CD4-positive, alpha-beta T cell (primary cell): ENCODE data around the gene ATP5PF. TPM values are rescaled to one million over a fixed set of nuclear protein-coding genes. Genes with fewer than 3 reads are reported as not detected.

Source experiments
- ATAC-seq: fragments of 200-7000 bp; cut with Tn5 transposase; one replicate; pipeline ENCODE4 v1.10.0; 2022; ENCODE audit warnings: mild to moderate bottlenecking; ENCODE audit not compliant: poor library complexity
- CTCF ChIA-PET: fragments of 350-600 bp; sonication (Branson Sonifier 250); formaldehyde crosslinking; loops from one replicate; lab custom pipeline; 2021; ENCODE audit warnings: antibody characterized with exemption, inconsistent platforms; lab: Charles Lee
- POLR2A ChIA-PET: fragments of 350-600 bp; sonication (Branson Sonifier 250); formaldehyde crosslinking; loops from one replicate; lab custom pipeline; 2021; ENCODE audit warnings: antibody characterized with exemption, inconsistent platforms; lab: Charles Lee
- DNase-seq, 14 experiments: peaks; one replicate each; pipeline ENCODE4 v3.0.0-alpha.2; 2013 to 2020; ENCODE audit warnings: mixed read lengths in 2 of 14
- H3K27ac ChIP-seq, 2 donors: one replicate each; pipeline versions ENCODE4 v1.5.1 to v1.7.0; 2013; ENCODE audit warnings: low read length in 2 of 2, low read depth in 1 of 2, mild to moderate bottlenecking in 1 of 2
- H3K27me3 ChIP-seq, 2 experiments: 1 replicate in 1 of 2; 2 replicates in 1 of 2; pipeline versions ENCODE4 v1.6.1 to v1.7.0; 2013; ENCODE audit warnings: low read length in 2 of 2, control low read depth in 1 of 2, mild to moderate bottlenecking in 1 of 2, moderate library complexity in 1 of 2; ENCODE audit not compliant: insufficient read depth in 2 of 2, control insufficient read depth in 1 of 2
- H3K36me3 ChIP-seq: one replicate; pipeline ENCODE4 v1.6.1; 2013; ENCODE audit warnings: low read length, control low read depth; ENCODE audit not compliant: insufficient read depth
- H3K4me1 ChIP-seq: one replicate; pipeline ENCODE4 v1.6.1; 2013; ENCODE audit warnings: low read length, control low read depth; ENCODE audit not compliant: insufficient read depth
- H3K4me3 ChIP-seq: one replicate; pipeline ENCODE4 v1.5.1; 2013; ENCODE audit warnings: mild to moderate bottlenecking, low read length, moderate library complexity
- H3K9me3 ChIP-seq, 2 experiments: 1 replicate in 1 of 2; 2 replicates in 1 of 2; pipeline versions ENCODE4 v1.6.1 to v1.7.0; 2013; ENCODE audit warnings: low read length in 2 of 2, mild to moderate bottlenecking in 2 of 2, control low read depth in 1 of 2, moderate library complexity in 1 of 2; ENCODE audit not compliant: control insufficient read depth in 1 of 2, insufficient read depth in 1 of 2
- H3K27ac Mint-ChIP-seq: one replicate; pipeline ENCODE4 v1.8.0; 2020; ENCODE audit warnings: mixed read lengths
- H3K27me3 Mint-ChIP-seq: one replicate; pipeline ENCODE4 v1.8.0; 2021; ENCODE audit warnings: mixed read lengths
- H3K36me3 Mint-ChIP-seq: one replicate; pipeline ENCODE4 v1.8.0; 2021; ENCODE audit warnings: low read depth, mixed read lengths
- H3K4me1 Mint-ChIP-seq: one replicate; pipeline ENCODE4 v1.8.0; 2021; ENCODE audit warnings: low read depth, mixed read lengths
- H3K4me3 Mint-ChIP-seq: one replicate; pipeline ENCODE4 v1.8.0; 2020; ENCODE audit warnings: mild to moderate bottlenecking, mixed read lengths
- H3K9me3 Mint-ChIP-seq: one replicate; pipeline ENCODE4 v1.8.0; 2020; ENCODE audit warnings: mixed read lengths
- intact Hi-C, 2 experiments: fragments of 100-400 bp; cut with DNase I in 1 of 2; cut with micrococcal nuclease in 1 of 2; formaldehyde crosslinking; loops; one replicate each; pipeline versions ENCODE4 v1.15.1 to v1.9.0; 2023 to 2025; cut with DNase I, micrococcal nuclease
- total RNA-seq, 174 experiments: library from RNA in 2 of 174; stranded (reverse) in 2 of 174; gene quantifications; one replicate each; pipeline ENCODE4 v1.2.3 and lab custom pipeline; 2021 to 2026
- TF ChIP-seq, protein P1 (sequence below): fragments of 200-600 bp; IDR thresholded peaks from one replicate; pipeline ENCODE4 v1.8.0; 2022; ENCODE audit warnings: antibody characterized with exemption, mild to moderate bottlenecking

Gene ATP5PF
- total RNA-seq, 2 experiments from 2014 or later = 26.7 to 30.3 TPM

DNA sequence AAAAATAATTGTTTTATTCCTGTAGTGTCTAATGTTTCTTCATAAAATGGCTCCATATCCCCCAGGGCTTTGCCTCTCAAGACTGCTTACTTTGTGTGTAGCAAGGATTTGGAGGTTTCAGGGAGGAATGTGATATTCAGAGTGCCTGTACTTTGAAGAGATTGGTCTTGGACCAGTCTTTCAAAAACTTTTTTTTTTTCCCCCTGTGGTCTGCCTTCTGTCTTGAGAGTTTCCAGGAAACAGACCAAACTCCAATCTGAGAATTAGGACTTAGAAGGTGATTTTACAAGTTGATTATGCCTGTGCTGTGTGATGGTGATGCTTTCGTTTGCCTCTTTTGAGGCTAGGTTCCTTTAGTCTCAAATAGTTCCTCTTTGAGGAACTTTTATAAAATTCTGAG, 26.0 kb upstream of the ATP5PF start:
- no peaks in the 10 kb centered on the region for H3K27me3 Mint-ChIP-seq
- no peaks in the 10 kb centered on the region for H3K9me3 Mint-ChIP-seq

DNA sequence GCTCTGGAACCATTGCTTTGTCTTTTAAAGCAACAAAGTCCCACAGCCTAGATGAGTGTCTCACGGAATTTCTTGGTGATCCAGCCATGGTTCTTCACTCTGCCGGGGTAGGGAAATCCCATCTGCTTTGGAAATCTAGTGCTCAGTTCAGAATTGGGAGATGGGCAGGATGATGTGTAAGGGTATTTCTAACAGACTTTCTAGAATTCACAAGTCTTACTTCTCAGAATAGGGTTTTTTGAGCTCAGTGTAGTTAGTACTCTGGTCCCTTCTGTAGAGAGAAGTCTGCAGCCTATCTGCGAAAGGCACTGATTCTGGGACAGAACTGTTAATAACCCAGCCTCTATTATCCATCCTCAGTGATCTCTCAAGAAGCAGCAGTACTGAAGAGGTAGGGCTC, 25.4 kb upstream of the ATP5PF start:
- DNase-seq (no peak), ATAC-seq (no peak)
- no peak overlapping the region for H3K27ac Mint-ChIP-seq

More for the DNA sequence above, 26.0 kb upstream of the ATP5PF start:
- Mint-ChIP-seq H3K4me1 (peaks cover 10% of the 10 kb centered on the region), H3K27ac (no peak overlapping the region), H3K36me3 (peaks cover 96% of the 10 kb centered on the region), H3K4me3 (no peak overlapping the region)
- Histone ChIP-seq H3K36me3 (peaks cover 86% of the 10 kb centered on the region), H3K27me3 (no peaks in the 10 kb centered on the region), H3K4me1 (no peaks in the 10 kb centered on the region), H3K4me3 (no peak overlapping the region), H3K9me3 (no peaks in the 10 kb centered on the region), H3K27ac (no peak overlapping the region)
- POLR2A ChIA-PET = no interaction called here
- no peak for ATAC-seq
- CTCF ChIA-PET = no interaction called here
- no peak for DNase-seq
- TF ChIP-seq, protein P1, sequence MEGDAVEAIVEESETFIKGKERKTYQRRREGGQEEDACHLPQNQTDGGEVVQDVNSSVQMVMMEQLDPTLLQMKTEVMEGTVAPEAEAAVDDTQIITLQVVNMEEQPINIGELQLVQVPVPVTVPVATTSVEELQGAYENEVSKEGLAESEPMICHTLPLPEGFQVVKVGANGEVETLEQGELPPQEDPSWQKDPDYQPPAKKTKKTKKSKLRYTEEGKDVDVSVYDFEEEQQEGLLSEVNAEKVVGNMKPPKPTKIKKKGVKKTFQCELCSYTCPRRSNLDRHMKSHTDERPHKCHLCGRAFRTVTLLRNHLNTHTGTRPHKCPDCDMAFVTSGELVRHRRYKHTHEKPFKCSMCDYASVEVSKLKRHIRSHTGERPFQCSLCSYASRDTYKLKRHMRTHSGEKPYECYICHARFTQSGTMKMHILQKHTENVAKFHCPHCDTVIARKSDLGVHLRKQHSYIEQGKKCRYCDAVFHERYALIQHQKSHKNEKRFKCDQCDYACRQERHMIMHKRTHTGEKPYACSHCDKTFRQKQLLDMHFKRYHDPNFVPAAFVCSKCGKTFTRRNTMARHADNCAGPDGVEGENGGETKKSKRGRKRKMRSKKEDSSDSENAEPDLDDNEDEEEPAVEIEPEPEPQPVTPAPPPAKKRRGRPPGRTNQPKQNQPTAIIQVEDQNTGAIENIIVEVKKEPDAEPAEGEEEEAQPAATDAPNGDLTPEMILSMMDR = no peak
- intact Hi-C loops = no loop called here

DNA sequence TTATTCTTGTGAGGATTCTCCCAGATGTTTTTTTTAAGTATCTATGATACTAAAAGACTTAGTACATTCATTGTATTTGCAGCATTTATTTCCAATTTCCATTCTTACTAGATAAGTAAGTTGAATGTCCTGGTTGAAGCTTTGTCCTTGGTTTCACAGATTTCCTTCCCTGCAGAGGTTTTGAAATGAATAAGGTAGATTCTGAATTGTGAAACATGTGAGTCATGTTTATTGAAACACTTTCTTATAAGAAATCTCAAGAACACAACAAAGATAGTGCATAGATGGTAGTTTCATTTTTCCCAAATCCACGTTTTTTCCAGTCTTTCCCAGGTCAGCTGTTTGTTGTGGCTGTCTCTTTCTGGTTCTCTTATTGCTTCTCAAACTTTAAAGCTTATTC, 24.9 kb upstream of the ATP5PF start:
- ATAC-seq (no peak), DNase-seq (no peak)
- Histone ChIP-seq H3K27me3 (no peaks in the 10 kb centered on the region), H3K4me1 (no peaks in the 10 kb centered on the region), H3K9me3 (no peaks in the 10 kb centered on the region), H3K36me3 (peaks cover 86% of the 10 kb centered on the region), H3K27ac (no peak overlapping the region), H3K4me3 (no peak overlapping the region)
- no peak overlapping the region for H3K4me3 Mint-ChIP-seq
- peaks cover 96% of the 10 kb centered on the region for H3K36me3 Mint-ChIP-seq
- H3K9me3 Mint-ChIP-seq = no peaks in the 10 kb centered on the region
- TF ChIP-seq, protein P1 = no peak
- no peak overlapping the region for H3K27ac Mint-ChIP-seq
- no peaks in the 10 kb centered on the region for H3K27me3 Mint-ChIP-seq
- intact Hi-C loops = no loop called here
- CTCF ChIA-PET = no interaction called here
- POLR2A ChIA-PET = no interaction called here
- peaks cover 17% of the 10 kb centered on the region for H3K4me1 Mint-ChIP-seq

More for the DNA sequence above, 25.4 kb upstream of the ATP5PF start:
- Histone ChIP-seq H3K9me3 (no peaks in the 10 kb centered on the region), H3K27ac (no peak overlapping the region), H3K36me3 (peaks cover 85% of the 10 kb centered on the region), H3K4me1 (no peaks in the 10 kb centered on the region), H3K27me3 (no peaks in the 10 kb centered on the region), H3K4me3 (no peak overlapping the region)
- H3K4me3 Mint-ChIP-seq = no peak overlapping the region
- intact Hi-C loops = no loop called here
- CTCF ChIA-PET = no interaction called here
- no peaks in the 10 kb centered on the region for H3K9me3 Mint-ChIP-seq
- POLR2A ChIA-PET = no interaction called here
- H3K36me3 Mint-ChIP-seq = peaks cover 96% of the 10 kb centered on the region
- TF ChIP-seq, protein P1 = no peak
- H3K27me3 Mint-ChIP-seq = no peaks in the 10 kb centered on the region
- H3K4me1 Mint-ChIP-seq = peaks cover 16% of the 10 kb centered on the region
